ENCODE measurements around the gene CA10.

The CA10 gene

GRCh38 chr17:52154466-52154865 lies 4.0 kb downstream of the CA10 start:
- TF ChIP-seq EZH2phosphoT487 (IDR thresholded peaks at IDR 0.05; ENCODE audit: borderline replicate concordance, low read length) (no peak), CTCF (IDR thresholded peaks at IDR 0.05; ENCODE audit: low read depth, low read length, poor library complexity, severe bottlenecking) (no peak)
- no peak overlapping the region for H3K4me3 ChIP-seq (ENCODE audit: low read length)
- no peaks in the 10 kb centered on the region; the same call in 1 of the 2 replicates for H3K9me3 ChIP-seq (ENCODE audit: control insufficient read depth, insufficient read depth, low read length)
- no peak overlapping the region for H3K4me2 ChIP-seq (ENCODE audit: low read length)
- H3K27me3 ChIP-seq (ENCODE audit: control insufficient read depth, low read length) = no peaks in the 10 kb centered on the region
- H4K20me1 ChIP-seq (ENCODE audit: control insufficient read depth, insufficient read depth, low read depth, low read length) = no peaks in the 10 kb centered on the region
- no peak overlapping the region for H3K27ac ChIP-seq (ENCODE audit: low read depth, low read length)
- no peaks in the 10 kb centered on the region for H3K4me1 ChIP-seq (ENCODE audit: control insufficient read depth, low read length)
- no peaks in the 10 kb centered on the region for H3K79me2 ChIP-seq (ENCODE audit: control insufficient read depth, low read length)
- H3F3A ChIP-seq (ENCODE audit: control insufficient read depth, insufficient read depth) = no peaks in the 10 kb centered on the region
- no peaks in the 10 kb centered on the region for H3K36me3 ChIP-seq (ENCODE audit: control insufficient read depth, low read length)
- H3K9me2 ChIP-seq (replicated peaks; ENCODE audit: control insufficient read depth, low read length) = no peaks in the 10 kb centered on the region; the same call in 1 of the 2 replicates

GRCh38 chr17:52150935-52151334 lies 7.6 kb downstream of the CA10 start:
- no peak overlapping the region for H3K4me2 ChIP-seq (ENCODE audit: low read length)
- no peaks in the 10 kb centered on the region for H3K36me3 ChIP-seq (ENCODE audit: control insufficient read depth, low read length)
- H3K4me1 ChIP-seq (ENCODE audit: control insufficient read depth, low read length) = no peaks in the 10 kb centered on the region
- no peaks in the 10 kb centered on the region for H3K27me3 ChIP-seq (ENCODE audit: control insufficient read depth, low read length)
- no peaks in the 10 kb centered on the region for H3K79me2 ChIP-seq (ENCODE audit: control insufficient read depth, low read length)
- H4K20me1 ChIP-seq (ENCODE audit: control insufficient read depth, insufficient read depth, low read depth, low read length) = no peaks in the 10 kb centered on the region
- no peaks in the 10 kb centered on the region; the same call in 1 of the 2 replicates for H3K9me2 ChIP-seq (replicated peaks; ENCODE audit: control insufficient read depth, low read length)
- TF ChIP-seq CTCF (IDR thresholded peaks at IDR 0.05; ENCODE audit: low read depth, low read length, poor library complexity, severe bottlenecking) (no peak), EZH2phosphoT487 (IDR thresholded peaks at IDR 0.05; ENCODE audit: borderline replicate concordance, low read length) (no peak)
- no peaks in the 10 kb centered on the region for H3F3A ChIP-seq (ENCODE audit: control insufficient read depth, insufficient read depth)
- H3K27ac ChIP-seq (ENCODE audit: low read depth, low read length) = no peak overlapping the region
- no peak overlapping the region for H3K4me3 ChIP-seq (ENCODE audit: low read length)
- no peaks in the 10 kb centered on the region for H3K9me3 ChIP-seq (ENCODE audit: control insufficient read depth, insufficient read depth, low read length)

GRCh38 chr17:52149626-52150025 lies 8.9 kb downstream of the CA10 start:
- no peaks in the 10 kb centered on the region for H3K79me2 ChIP-seq (ENCODE audit: control insufficient read depth, low read length)
- H3K4me1 ChIP-seq (ENCODE audit: control insufficient read depth, low read length) = no peaks in the 10 kb centered on the region
- H3K27me3 ChIP-seq (ENCODE audit: control insufficient read depth, low read length) = no peaks in the 10 kb centered on the region
- no peak overlapping the region for H3K4me2 ChIP-seq (ENCODE audit: low read length)
- H3F3A ChIP-seq (ENCODE audit: control insufficient read depth, insufficient read depth) = no peaks in the 10 kb centered on the region
- H4K20me1 ChIP-seq (ENCODE audit: control insufficient read depth, insufficient read depth, low read depth, low read length) = no peaks in the 10 kb centered on the region
- no peaks in the 10 kb centered on the region for H3K36me3 ChIP-seq (ENCODE audit: control insufficient read depth, low read length)
- H3K9me2 ChIP-seq (replicated peaks; ENCODE audit: control insufficient read depth, low read length) = no peaks in the 10 kb centered on the region; the same call in 1 of the 2 replicates
- H3K27ac ChIP-seq (ENCODE audit: low read depth, low read length) = no peak overlapping the region
- no peak overlapping the region for H3K4me3 ChIP-seq (ENCODE audit: low read length)
- TF ChIP-seq CTCF (IDR thresholded peaks at IDR 0.05; ENCODE audit: low read depth, low read length, poor library complexity, severe bottlenecking) (no peak), EZH2phosphoT487 (IDR thresholded peaks at IDR 0.05; ENCODE audit: borderline replicate concordance, low read length) (no peak)
- no peaks in the 10 kb centered on the region for H3K9me3 ChIP-seq (ENCODE audit: control insufficient read depth, insufficient read depth, low read length)

All from DOHH2 (cell line).